GM19324 (cell line): Measurements from ENCODE around the gene PIGM.
"Not testable (repeated sequence)": the region's sequence is repeated elsewhere in the genome, so short reads cannot be mapped to it uniquely, and the experiment has no call there.

Source experiments
- ATAC-seq: cut with Tn5 transposase; IDR thresholded peaks from one replicate; pipeline ENCODE4 v1.9.1; 2021; ENCODE audit warnings: mild to moderate bottlenecking, moderate library complexity; ENCODE audit not compliant: unreplicated experiment, low FRiP score

The PIGM gene

GRCh38 chr1:160061369-160062229 is 29.8 kb upstream of the PIGM start:
- no peak for ATAC-seq

GRCh38 chr1:160058087-160058486 is 26.3 kb upstream of the PIGM start:
- no peak for ATAC-seq

GRCh38 chr1:160056648-160057169 is 24.9 kb upstream of the PIGM start:
- ATAC-seq, result no peak

- no peak for ATAC-seq
Observed at GRCh38 chr1:160053548-160054365, 22.0 kb upstream of the PIGM start.

GRCh38 chr1:160052936-160053335 is 21.1 kb upstream of the PIGM start:
- ATAC-seq, result no peak

GRCh38 chr1:160050619-160051018 is 18.8 kb upstream of the PIGM start:
- ATAC-seq, result no peak

GRCh38 chr1:160050182-160050581 is 18.4 kb upstream of the PIGM start:
- not testable (repeated sequence) for ATAC-seq

- no peak for ATAC-seq
Observed at GRCh38 chr1:160049101-160049500, 17.3 kb upstream of the PIGM start.

GRCh38 chr1:160048335-160048734 is 16.5 kb upstream of the PIGM start:
- ATAC-seq, result no peak

GRCh38 chr1:160047111-160047991 is 15.6 kb upstream of the PIGM start:
- peak; percentile 39 for ATAC-seq

GRCh38 chr1:160046494-160047110 is 14.8 kb upstream of the PIGM start:
- peak; percentile 48 for ATAC-seq

- no peak for ATAC-seq
Observed at GRCh38 chr1:160045653-160046052, 13.9 kb upstream of the PIGM start.

GRCh38 chr1:160043543-160043942 is 11.8 kb upstream of the PIGM start:
- no peak for ATAC-seq

GRCh38 chr1:160040476-160040875 is 8.7 kb upstream of the PIGM start:
- ATAC-seq, result no peak

- no peak for ATAC-seq
Observed at GRCh38 chr1:160032165-160032820, 503 bp upstream of the PIGM start.

GRCh38 chr1:160030657-160031364 is 979 bp downstream of the PIGM start:
- ATAC-seq, result peak; percentile 40

- ATAC-seq, result no peak
Observed at GRCh38 chr1:160028426-160028825, 3.4 kb downstream of the PIGM start.

- ATAC-seq, result no peak
Observed at GRCh38 chr1:160025314-160025713, 6.5 kb downstream of the PIGM start.
